ENCODE measurements around the gene IPCEF1. TPM values are rescaled to one million over a fixed set of nuclear protein-coding genes. Genes with fewer than 3 reads are reported as not detected.

The IPCEF1 gene
- total and polyA plus RNA-seq, 2 experiments from 2014 or later = 0.15 TPM; not detected in 1

DNA sequence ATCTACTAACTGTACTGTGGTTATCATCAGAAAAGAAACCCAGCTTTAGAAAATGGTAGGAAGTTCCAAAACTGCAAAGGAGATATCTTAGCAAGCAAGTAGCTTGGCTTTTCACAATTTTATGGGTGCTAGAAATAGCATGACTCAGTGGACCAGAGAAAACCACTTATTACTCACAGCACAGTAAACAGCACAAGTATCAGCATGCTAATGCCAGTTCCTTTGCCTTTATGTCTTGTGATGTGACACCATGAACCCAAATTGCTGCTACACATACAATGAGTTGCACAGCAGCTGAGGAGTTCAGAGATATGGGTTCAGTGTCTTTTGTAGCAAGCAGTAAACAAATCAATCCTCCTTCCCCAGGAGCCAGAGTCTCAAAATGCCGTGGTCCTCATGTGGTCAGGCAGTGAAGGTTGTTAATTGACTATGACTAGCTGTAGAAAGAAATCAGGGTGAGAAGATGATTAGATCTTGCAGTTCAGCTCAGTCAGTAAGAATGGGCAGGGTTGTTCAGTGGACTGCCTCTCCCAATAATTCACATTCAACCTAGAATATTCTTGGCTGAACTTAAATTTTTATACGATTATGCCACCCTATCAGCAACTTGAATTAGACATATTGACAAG lies 244.3 kb downstream of the IPCEF1 start:
- no peak for DNase-seq (ENCODE audit: low read depth in 1 of 2, low spot score in 1 of 2)
- Histone ChIP-seq H3K4me1 (ENCODE audit: low read depth) (no peaks in the 10 kb centered on the region), H3K27ac (no peak overlapping the region), H3K9me3 (ENCODE audit: low read depth) (no peaks in the 10 kb centered on the region), H3K36me3 (no peaks in the 10 kb centered on the region), H3K27me3 (no peaks in the 10 kb centered on the region), H3K4me3 (no peak overlapping the region)
- TF ChIP-seq, protein P1, sequence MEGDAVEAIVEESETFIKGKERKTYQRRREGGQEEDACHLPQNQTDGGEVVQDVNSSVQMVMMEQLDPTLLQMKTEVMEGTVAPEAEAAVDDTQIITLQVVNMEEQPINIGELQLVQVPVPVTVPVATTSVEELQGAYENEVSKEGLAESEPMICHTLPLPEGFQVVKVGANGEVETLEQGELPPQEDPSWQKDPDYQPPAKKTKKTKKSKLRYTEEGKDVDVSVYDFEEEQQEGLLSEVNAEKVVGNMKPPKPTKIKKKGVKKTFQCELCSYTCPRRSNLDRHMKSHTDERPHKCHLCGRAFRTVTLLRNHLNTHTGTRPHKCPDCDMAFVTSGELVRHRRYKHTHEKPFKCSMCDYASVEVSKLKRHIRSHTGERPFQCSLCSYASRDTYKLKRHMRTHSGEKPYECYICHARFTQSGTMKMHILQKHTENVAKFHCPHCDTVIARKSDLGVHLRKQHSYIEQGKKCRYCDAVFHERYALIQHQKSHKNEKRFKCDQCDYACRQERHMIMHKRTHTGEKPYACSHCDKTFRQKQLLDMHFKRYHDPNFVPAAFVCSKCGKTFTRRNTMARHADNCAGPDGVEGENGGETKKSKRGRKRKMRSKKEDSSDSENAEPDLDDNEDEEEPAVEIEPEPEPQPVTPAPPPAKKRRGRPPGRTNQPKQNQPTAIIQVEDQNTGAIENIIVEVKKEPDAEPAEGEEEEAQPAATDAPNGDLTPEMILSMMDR (IDR thresholded peaks at IDR 0.05; ENCODE audit: low read depth, low read length) = no peak

DNA sequence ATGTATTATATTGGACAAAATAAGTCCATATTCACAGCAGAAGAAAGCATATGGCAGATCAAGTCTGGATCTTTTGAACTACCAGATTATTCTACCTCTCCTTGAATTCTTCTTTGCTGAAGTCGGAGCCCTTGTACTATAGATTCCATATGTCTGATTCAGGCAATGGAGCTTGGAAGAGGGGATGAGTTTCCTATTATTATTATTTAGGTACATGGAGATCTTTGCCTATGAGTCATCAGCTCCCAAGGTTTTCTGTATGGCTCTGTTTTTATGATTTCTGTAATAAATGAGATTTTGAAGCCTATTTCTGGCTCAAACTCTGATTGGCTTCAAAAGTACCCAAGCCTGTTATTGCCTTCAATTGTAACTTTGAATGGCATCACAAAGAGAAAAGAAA lies 245.6 kb downstream of the IPCEF1 start:
- TF ChIP-seq, protein P1 (IDR thresholded peaks at IDR 0.05; ENCODE audit: low read depth, low read length) = no peak
- Histone ChIP-seq H3K36me3 (no peaks in the 10 kb centered on the region), H3K4me1 (ENCODE audit: low read depth) (no peaks in the 10 kb centered on the region), H3K27ac (no peak overlapping the region), H3K27me3 (no peaks in the 10 kb centered on the region), H3K4me3 (no peak overlapping the region), H3K9me3 (ENCODE audit: low read depth) (no peaks in the 10 kb centered on the region)
- DNase-seq (ENCODE audit: low read depth in 1 of 2, low spot score in 1 of 2) = no peak

DNA sequence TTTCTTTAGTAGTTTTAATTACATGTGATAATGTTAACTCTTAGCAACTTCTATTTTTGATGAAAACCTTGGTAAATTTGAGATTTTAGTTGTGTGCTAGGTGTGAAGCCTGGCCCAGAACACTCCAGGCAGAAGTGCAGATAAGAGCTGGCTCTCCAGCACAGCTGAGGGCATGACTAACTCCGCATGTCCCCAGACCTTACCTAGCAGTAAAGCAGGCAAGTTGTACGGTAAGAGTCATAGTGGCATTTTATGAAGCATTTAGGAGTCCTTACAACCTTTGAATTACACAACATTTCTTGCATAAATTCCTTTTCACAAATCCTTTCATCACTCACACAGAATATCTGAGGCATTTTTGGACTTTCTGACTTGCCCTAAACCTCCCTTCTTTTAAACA lies 250.4 kb downstream of the IPCEF1 start:
- Histone ChIP-seq H3K36me3 (no peaks in the 10 kb centered on the region), H3K27me3 (no peaks in the 10 kb centered on the region), H3K9me3 (ENCODE audit: low read depth) (no peaks in the 10 kb centered on the region), H3K4me1 (ENCODE audit: low read depth) (no peaks in the 10 kb centered on the region), H3K4me3 (no peak overlapping the region), H3K27ac (no peak overlapping the region)
- TF ChIP-seq, protein P1 (IDR thresholded peaks at IDR 0.05; ENCODE audit: low read depth, low read length) = no peak
- no peak for DNase-seq (ENCODE audit: low read depth in 1 of 2, low spot score in 1 of 2)

Other genes starting within 250 kb of the IPCEF1 start
- 3.8 and 4.4 TPM in 2 replicates for gene CNKSR3, start 153.9 kb upstream of the IPCEF1 start, total RNA-seq
- gene CNKSR3, start 153.9 kb upstream of the IPCEF1 start, polyA plus RNA-seq = 4.7 and 8.4 TPM in 2 replicates